GM19372 (cell line): ENCODE results near the gene MESP2.

Experiments
- ATAC-seq: cut with Tn5 transposase; IDR thresholded peaks from one replicate; pipeline ENCODE4 v1.9.1; 2021; ENCODE audit warnings: mild to moderate bottlenecking, low read depth, moderate library complexity; ENCODE audit not compliant: unreplicated experiment

The MESP2 gene

GRCh38 chr15:89799011-89799911 lies 23.1 kb downstream of the MESP2 start:
- ATAC-seq = no peak

- no peak for ATAC-seq
Observed at GRCh38 chr15:89799918-89800498, 23.9 kb downstream of the MESP2 start.

GRCh38 chr15:89801471-89802195 lies 25.5 kb downstream of the MESP2 start:
- no peak for ATAC-seq

GRCh38 chr15:89802231-89802928 lies 26.2 kb downstream of the MESP2 start:
- no peak for ATAC-seq

GRCh38 chr15:89802986-89803824 lies 27.1 kb downstream of the MESP2 start:
- ATAC-seq = no peak

GRCh38 chr15:89803941-89804800 lies 28.0 kb downstream of the MESP2 start:
- no peak for ATAC-seq

- ATAC-seq = no peak
Observed at GRCh38 chr15:89805241-89806209, 29.4 kb downstream of the MESP2 start.

GRCh38 chr15:89806210-89806558 lies 30.1 kb downstream of the MESP2 start:
- no peak for ATAC-seq

- ATAC-seq = no peak
Observed at GRCh38 chr15:89806559-89807550, 30.7 kb downstream of the MESP2 start.

GRCh38 chr15:89807689-89808088 lies 31.6 kb downstream of the MESP2 start:
- no peak for ATAC-seq

- no peak for ATAC-seq
Observed at GRCh38 chr15:89808160-89808870, 32.2 kb downstream of the MESP2 start.

GRCh38 chr15:89809093-89809786 lies 33.1 kb downstream of the MESP2 start:
- no peak for ATAC-seq

GRCh38 chr15:89809787-89810148 lies 33.6 kb downstream of the MESP2 start:
- ATAC-seq = no peak

GRCh38 chr15:89810837-89811236 lies 34.7 kb downstream of the MESP2 start:
- no peak for ATAC-seq

GRCh38 chr15:89812011-89812846 lies 36.1 kb downstream of the MESP2 start:
- no peak for ATAC-seq
